GM18909 (cell line): Measurements from ENCODE around the gene HDAC4.

ENCODE experiments used
- ATAC-seq: cut with Tn5 transposase; IDR thresholded peaks from one replicate; pipeline ENCODE4 v1.9.1; 2021; ENCODE audit warnings: mild to moderate bottlenecking; ENCODE audit not compliant: unreplicated experiment, poor library complexity

HDAC4 gene

GRCh38 chr2:239386001-239386670 is 14.7 kb downstream of the HDAC4 start:
- ATAC-seq = no peak

DNA sequence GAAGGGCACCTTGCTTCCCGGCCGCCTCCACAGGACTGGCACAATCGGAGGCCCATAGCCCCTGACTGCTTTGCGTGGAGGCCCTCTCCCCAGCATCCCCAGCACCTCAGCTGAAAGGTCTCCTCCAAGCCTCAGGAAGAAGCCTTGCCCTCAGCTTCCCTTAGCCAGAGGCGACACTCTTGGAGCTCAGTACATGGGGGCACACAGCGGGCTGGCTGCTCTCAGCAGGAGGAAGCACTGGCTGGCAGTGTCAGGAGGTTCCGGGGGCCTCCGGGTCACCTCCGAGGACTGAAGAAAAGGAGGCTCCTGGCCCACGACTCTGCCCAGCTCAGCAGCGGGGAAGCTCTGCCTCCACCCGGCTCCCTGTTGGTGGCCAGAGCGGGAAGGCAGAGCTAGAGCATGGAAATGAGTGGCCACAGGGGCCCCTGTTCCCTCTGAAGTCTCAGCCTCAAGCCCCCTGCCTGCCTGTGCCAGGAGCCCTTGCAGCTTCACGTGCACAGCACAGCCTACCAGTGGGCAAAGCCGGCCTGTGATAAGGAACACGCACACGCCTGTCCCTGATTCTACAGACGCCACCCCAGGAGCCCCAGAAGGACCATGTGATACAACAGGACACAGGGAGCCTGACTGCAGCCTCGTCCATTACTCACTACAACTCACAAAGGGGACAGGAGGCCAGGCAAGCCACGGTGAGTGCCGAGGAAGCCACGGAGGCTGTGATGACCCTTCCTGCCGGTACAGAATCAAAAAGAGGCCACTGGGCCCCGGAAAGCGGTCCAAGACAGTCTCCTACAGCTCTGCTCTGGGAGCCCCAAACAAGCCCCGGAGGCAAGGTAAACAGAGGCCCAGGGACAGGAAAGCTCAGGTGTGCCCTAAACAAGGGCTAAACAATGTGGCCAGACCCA is 15.5 kb downstream of the HDAC4 start:
- ATAC-seq = no peak

DNA sequence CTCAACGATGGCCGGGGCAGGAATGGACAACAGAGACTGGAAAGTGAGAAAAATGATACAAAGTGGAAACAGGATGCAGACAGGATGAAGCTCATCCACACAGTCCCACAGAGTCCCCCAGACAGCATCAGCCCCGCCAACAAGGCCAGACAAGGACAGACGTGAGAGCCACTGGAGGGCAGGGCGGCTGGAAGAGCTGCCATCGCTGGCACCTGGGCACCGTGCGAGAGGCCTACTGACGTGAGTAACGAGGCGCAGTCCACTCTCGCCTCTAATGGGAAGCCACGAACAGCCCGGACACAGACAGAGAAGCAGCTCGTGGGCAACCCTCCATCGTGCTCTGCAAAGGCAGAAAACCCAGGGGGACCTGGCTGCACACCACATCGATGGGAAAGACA is 17.1 kb downstream of the HDAC4 start:
- no peak for ATAC-seq

GRCh38 chr2:239383036-239383758 is 17.6 kb downstream of the HDAC4 start:
- ATAC-seq = no peak

GRCh38 chr2:239382384-239382880 is 18.4 kb downstream of the HDAC4 start:
- no peak for ATAC-seq

- peak; percentile 66 for ATAC-seq
Observed at GRCh38 chr2:239381709-239382134, 19.1 kb downstream of the HDAC4 start.

- ATAC-seq = peak; percentile 41
Observed at GRCh38 chr2:239380831-239381708, 19.8 kb downstream of the HDAC4 start.

- ATAC-seq = no peak
Observed at GRCh38 chr2:239379641-239380170, 21.1 kb downstream of the HDAC4 start.

GRCh38 chr2:239378918-239379640 is 21.7 kb downstream of the HDAC4 start:
- no peak for ATAC-seq

DNA sequence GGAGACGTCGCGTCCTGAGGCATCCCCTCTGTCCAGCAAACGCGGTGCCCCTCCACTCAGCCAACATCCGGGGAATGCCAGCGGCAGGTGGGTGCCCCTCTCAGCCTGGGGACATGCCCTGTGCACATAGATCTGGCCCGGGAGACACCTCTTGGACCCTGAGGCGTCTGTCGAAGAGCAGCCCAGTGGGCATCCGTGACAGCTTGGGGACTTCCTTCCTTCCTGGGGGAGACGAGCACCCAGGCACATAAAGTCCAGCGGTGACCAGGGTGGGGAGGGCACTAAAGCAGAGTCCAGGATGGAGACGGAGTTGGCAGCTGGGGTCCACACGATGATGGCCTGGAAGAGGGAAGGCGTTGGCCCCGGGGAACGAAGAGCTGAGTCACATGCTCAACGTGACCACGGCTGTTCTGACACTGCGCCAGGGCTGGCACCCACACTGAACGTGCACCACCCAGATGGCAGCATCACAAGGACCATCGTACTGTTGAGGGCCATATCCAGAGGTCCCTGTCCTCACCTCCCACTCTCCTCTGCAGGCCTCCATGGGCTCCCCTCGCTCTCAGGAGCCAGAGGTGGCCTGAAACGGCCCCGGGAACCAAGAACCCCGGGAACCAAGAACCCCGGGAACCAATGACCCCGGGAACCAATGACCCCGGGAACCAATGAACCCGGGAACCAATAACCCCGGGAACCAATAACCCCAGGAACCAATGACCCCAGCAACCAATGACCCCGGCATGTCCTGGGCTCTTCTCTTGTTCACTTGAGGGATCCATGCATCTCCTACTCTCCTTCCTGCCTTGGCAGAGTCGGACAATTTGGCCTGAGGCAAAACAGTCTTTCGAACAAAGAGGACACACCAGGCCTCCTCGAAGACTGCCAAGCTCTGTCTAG is 22.6 kb downstream of the HDAC4 start:
- ATAC-seq = no peak

DNA sequence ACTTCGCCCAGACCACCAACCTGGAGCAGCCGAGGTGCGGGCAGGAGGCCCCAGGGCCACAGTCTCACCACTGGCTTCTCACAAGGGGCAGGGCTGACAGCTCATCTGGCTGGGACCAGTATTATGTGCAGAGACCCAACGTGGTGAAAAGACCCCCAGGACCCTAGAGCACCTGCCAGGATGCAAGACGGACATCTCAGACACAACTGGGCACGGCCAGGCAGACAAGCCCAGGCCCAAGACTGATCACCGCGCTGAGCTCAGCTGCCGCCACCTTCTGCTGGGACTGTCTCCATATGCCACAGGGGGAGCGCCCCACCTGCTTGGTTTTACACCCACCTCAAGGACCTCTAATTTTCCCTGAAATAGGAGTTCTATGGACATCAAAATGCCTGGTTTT is 23.2 kb downstream of the HDAC4 start:
- ATAC-seq = no peak

GRCh38 chr2:239376942-239377531 is 23.8 kb downstream of the HDAC4 start:
- ATAC-seq = no peak

GRCh38 chr2:239376351-239376750 is 24.5 kb downstream of the HDAC4 start:
- no peak for ATAC-seq

DNA sequence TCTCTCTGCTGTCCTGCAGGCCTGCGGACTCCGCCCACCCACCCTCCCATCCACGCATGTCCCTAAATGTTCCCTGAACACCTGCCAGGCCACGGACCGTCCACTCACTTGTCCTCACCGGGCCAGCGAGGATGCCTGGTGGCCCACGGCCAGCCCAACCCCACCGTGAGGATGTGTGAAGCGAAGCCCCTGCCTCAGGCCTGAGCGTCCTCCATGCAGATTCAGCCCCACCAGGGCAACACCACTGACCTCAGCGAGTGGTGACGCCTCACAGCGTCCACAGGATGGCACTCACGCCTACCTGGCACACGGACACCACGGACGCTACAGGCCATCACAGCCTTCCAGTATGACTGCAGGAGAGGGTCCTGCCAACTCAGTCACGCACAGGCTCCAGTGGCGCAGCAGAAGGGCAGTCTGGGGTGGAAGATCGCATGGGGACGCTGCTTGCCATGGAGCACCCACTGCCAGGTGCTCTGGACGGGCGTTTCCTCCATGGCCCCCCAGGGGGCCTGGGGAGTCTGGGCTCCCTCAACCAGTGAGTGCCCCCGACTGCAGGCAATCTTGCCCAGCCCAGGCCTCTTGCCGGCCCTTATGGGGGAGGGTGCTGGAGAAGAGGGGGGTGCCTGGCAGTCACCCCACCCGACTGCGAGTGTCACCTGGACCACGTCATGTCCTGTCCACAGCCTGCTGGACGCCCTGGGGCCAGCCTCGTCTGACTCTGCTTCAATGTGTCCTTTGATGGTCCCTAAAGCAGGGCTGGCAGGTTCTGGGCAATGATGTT is 25.4 kb downstream of the HDAC4 start:
- no peak for ATAC-seq

DNA sequence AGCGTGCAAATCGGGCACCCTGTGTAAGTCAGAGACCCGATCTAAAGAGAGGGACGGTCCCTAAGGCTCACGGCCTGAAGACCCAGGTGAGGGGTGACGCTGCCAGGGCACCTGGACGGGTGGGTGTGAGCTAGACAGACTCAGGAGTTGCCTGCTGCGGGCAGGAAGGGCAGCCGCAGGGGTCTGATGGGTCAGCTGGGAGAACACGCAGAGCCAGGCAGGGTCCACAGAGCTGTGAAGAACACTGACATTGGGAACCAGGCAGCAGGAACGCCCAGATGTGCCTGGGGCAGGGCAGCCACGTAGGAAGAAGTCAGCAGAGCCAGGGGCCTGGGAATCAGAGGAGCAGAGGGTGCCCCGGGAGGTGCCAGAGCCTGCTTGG is 25.9 kb downstream of the HDAC4 start:
- no peak for ATAC-seq

DNA sequence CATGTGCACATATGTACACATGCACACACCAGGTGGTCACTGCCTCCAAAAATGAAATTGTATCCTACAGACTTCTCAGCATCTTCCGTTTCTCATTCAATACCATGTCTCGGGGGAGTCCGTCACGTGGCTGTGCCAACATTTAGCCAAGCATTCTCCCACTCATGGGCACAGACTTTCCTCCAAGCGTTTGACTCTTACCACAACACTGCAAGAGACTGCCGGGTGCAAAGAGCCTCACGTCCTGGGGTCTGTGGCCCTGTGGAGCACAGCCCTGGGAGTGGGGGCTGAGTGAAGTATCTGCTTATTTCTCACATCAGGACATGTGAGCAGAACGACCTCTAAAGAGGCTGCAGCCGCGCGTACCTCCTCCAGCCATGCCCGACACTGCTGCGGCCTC is 28.0 kb downstream of the HDAC4 start:
- ATAC-seq = no peak
